ENCODE data around the gene FANCI.

Gene FANCI

GRCh38 chr15:89243691-89244573 is at the start of gene FANCI:
TSS of gene FANCI (plus strand) at chr15:89243979. CDS start at chr15:89247648, 3,669 bp downstream.
- peak; percentile 98 for DNase-seq

GRCh38 chr15:89194608-89195007 is 49.2 kb upstream of the FANCI start:
- no peak for DNase-seq

- DNase-seq: no peak
Measured at GRCh38 chr15:89195836-89196235, 47.9 kb upstream of the FANCI start.

- no peak for DNase-seq
Measured at GRCh38 chr15:89196241-89196640, 47.5 kb upstream of the FANCI start.

- DNase-seq: peak; percentile 53
Measured at GRCh38 chr15:89196994-89197393, 46.8 kb upstream of the FANCI start.

GRCh38 chr15:89197503-89197971 is 46.2 kb upstream of the FANCI start:
- DNase-seq: no peak

GRCh38 chr15:89198196-89198595 is 45.6 kb upstream of the FANCI start:
- no peak for DNase-seq

- no peak for DNase-seq
Measured at GRCh38 chr15:89198934-89199333, 44.8 kb upstream of the FANCI start.

GRCh38 chr15:89199746-89200145 is 44.0 kb upstream of the FANCI start:
- no peak for DNase-seq

- DNase-seq: no peak
Measured at GRCh38 chr15:89200182-89200581, 43.6 kb upstream of the FANCI start.

GRCh38 chr15:89201465-89202005 is 42.2 kb upstream of the FANCI start:
- no peak for DNase-seq

- DNase-seq: peak; percentile 23
Measured at GRCh38 chr15:89203705-89204273, 40.0 kb upstream of the FANCI start.

- DNase-seq: no peak
Measured at GRCh38 chr15:89205991-89206585, 37.7 kb upstream of the FANCI start.

GRCh38 chr15:89206908-89207331 is 36.9 kb upstream of the FANCI start:
- DNase-seq: peak; percentile 74

- DNase-seq: no peak
Measured at GRCh38 chr15:89208256-89208655, 35.5 kb upstream of the FANCI start.

GRCh38 chr15:89209057-89209456 is 34.7 kb upstream of the FANCI start:
- DNase-seq: no peak

GRCh38 chr15:89211678-89212170 is 32.1 kb upstream of the FANCI start:
- DNase-seq: no peak

- no peak for DNase-seq
Measured at GRCh38 chr15:89215627-89216026, 28.2 kb upstream of the FANCI start.

- DNase-seq: no peak
Measured at GRCh38 chr15:89217031-89217430, 26.7 kb upstream of the FANCI start.

- no peak for DNase-seq
Measured at GRCh38 chr15:89217686-89218376, 25.9 kb upstream of the FANCI start.

- DNase-seq: no peak
Measured at GRCh38 chr15:89218531-89218930, 25.2 kb upstream of the FANCI start.

- DNase-seq: no peak
Measured at GRCh38 chr15:89221543-89221942, 22.2 kb upstream of the FANCI start, which contains the start of gene RLBP1. TSS of gene RLBP1 (minus strand) at chr15:89221579. CDS start at chr15:89218975, 2,604 bp downstream.

- no peak for DNase-seq
Measured at GRCh38 chr15:89225588-89225987, 18.2 kb upstream of the FANCI start.

Measured in activated naive CD4-positive, alpha-beta T cell treated with Interleukin-2 at 50 U/mL for 16 hours (primary cell).